Measurements from ENCODE around the gene AP2A2.

DNA sequence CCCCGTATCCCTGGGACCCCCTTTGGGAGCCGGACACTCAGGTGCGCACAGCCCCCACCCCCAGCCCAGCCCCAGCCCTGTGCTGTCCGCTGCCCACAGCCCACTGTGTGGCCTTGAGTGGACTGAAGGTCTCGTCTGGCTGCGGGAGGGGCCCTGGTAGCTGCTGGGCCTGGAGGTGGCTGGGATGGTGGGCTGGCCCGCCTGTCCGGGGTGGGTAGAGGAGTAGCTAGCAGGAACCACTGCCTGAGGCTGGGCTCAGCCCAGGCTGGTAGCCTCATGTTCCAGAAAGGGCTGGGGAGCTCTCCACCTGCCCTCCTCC is 115.4 kb downstream of the AP2A2 start:
- TF ChIP-seq, protein P1, sequence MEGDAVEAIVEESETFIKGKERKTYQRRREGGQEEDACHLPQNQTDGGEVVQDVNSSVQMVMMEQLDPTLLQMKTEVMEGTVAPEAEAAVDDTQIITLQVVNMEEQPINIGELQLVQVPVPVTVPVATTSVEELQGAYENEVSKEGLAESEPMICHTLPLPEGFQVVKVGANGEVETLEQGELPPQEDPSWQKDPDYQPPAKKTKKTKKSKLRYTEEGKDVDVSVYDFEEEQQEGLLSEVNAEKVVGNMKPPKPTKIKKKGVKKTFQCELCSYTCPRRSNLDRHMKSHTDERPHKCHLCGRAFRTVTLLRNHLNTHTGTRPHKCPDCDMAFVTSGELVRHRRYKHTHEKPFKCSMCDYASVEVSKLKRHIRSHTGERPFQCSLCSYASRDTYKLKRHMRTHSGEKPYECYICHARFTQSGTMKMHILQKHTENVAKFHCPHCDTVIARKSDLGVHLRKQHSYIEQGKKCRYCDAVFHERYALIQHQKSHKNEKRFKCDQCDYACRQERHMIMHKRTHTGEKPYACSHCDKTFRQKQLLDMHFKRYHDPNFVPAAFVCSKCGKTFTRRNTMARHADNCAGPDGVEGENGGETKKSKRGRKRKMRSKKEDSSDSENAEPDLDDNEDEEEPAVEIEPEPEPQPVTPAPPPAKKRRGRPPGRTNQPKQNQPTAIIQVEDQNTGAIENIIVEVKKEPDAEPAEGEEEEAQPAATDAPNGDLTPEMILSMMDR (IDR thresholded peaks at IDR 0.05), result no peak
- TF ChIP-seq POLR2A (IDR thresholded peaks at IDR 0.05) (no peak), POLR2AphosphoS5 (IDR thresholded peaks at IDR 0.05; ENCODE audit: insufficient read depth in 1 of 2, low read depth in 1 of 2) (no peak)

All from vagina (tissue), 2 donors.